Ecto neural progenitor cell (in vitro differentiated cells): ENCODE data around the gene SOX6.

ENCODE experiments used
- DNase-seq: peaks from one replicate; pipeline ENCODE4 v3.0.0-alpha.2; 2018; ENCODE audit warnings: low spot score

The SOX6 gene

DNA sequence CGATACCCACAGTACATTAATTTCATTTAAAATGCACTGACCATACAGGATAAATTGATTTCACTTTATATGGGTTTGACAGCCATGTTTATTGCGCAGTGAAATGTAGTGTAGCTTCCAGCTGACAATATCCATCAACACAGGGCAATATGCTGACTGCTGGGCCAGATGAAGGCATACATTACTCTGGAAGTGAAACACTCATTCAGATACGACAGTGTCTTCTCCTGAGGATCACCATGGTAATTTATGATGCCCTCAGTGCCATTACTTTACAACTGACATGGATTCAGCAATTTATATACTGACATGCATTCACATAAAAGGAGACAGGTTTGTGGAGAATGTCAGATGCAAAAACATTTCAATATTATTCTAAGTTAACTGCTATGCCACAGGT lies 365.1 kb downstream of the SOX6 start:
- DNase-seq, result no peak

DNA sequence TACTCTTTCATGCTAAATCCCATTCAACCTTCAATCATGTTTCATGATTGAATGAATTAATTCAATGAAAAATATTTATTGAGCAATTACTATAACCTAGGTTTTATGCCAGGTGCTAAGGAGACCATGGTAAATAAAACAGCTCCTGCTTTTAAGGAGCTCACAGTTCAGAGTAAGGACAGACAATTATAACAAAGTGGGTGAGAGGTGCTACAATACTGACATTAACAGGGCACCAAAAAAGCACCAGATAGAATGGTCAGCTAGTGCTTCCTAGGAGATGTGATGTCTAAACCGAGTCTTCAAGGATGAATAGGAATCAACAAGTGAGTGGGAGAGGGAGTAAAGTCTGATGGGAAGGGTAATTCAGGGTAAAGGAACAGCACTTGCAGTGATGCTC lies 366.7 kb downstream of the SOX6 start:
- DNase-seq, result no peak

GRCh38 chr11:15988693-15989231 lies 367.6 kb downstream of the SOX6 start:
- DNase-seq, result peak; percentile 62

DNA sequence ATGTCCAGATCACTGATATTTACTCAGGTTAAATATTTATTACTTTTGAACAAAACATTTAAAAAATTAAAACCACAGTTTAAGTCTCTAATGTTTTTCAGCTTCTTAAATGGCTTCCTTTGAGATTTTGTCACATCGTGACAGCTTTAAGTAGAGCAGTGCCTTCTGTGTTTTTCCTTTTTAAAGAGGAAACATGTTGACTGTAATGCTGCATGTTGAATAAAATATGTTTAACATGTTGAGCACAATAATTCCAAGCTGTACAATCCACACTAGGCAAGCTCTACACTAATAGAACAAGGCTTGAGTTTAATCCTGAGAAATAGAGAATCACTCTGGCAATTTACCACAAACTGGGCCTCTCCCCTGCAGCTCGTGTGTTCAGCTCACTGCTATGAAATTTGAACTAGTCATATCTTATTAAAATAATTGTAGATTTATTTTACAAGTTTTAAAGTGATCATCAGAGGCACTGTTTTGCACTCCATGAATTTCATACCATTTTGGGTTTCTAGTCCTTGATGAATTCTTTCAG lies 368.3 kb downstream of the SOX6 start:
- DNase-seq, result no peak

DNA sequence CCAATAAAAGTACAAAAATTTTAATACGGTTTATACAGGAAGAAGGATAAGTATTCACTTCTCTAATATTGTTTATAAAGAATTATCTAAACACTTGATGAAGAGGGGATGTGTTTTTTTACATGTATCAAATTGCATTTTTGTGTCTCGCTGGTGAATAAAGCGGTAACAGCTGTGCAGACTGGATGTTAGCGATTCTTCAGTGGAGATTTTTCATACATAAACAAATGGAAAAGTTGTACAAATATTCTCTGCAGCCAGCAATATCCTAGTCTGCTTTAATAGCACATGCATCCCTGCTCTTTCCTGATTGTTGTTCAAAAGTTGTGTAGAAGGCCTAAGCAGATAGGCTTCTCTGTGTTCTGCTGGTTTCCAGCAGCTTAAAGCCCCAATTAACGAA lies 369.3 kb downstream of the SOX6 start:
- DNase-seq, result no peak

DNA sequence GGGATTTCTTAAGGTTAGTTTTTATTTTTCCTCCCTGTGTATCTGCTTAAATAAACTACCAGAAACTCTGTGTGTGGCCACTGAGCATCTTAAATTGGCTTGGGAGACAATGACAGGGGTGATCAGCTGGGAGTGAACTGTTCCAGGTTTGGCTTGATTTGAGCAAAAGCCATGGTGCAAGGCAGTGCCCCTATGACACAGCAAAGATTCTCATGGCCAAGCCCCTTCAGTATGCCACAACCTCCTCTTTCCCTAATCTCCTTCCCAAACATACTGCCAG lies 370.5 kb downstream of the SOX6 start:
- no peak for DNase-seq

DNA sequence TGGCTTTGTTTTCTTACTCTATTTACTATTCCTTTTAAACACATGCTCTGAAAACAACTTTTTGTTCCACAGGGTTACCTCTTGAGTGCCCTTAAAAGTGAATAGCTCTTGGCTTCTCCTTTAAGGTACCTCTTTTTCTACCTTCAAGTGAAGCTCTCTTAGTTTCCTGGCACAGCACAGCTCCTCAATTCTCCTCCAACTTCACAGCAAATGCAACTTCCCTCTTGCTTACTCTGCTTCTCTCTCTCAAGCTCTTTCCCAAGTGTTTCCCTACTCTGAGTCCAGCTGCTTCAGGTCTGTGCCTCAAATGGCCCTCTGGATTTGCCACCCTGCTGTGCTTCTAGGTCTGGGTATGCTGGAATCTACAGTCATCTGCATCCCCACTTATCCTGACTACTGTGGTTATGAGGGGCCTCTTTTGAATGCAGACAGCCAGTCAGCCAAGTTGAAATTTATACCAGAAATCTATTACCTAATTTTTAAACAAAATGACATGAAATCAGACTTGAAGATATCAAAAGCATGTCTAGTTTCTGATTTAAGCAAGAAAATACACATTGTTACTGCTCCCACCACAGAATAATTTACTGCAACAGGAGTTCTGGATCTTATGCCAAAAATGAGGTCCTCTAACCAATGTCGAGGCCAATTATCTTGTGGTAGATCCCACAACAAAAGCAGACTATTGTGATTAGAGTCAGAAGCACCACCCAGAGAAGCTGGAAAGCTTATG lies 371.1 kb downstream of the SOX6 start:
- DNase-seq, result no peak

GRCh38 chr11:15981292-15981691 lies 375.1 kb downstream of the SOX6 start:
- DNase-seq, result no peak

GRCh38 chr11:15977116-15977515 lies 379.2 kb downstream of the SOX6 start:
- DNase-seq, result no peak

DNA sequence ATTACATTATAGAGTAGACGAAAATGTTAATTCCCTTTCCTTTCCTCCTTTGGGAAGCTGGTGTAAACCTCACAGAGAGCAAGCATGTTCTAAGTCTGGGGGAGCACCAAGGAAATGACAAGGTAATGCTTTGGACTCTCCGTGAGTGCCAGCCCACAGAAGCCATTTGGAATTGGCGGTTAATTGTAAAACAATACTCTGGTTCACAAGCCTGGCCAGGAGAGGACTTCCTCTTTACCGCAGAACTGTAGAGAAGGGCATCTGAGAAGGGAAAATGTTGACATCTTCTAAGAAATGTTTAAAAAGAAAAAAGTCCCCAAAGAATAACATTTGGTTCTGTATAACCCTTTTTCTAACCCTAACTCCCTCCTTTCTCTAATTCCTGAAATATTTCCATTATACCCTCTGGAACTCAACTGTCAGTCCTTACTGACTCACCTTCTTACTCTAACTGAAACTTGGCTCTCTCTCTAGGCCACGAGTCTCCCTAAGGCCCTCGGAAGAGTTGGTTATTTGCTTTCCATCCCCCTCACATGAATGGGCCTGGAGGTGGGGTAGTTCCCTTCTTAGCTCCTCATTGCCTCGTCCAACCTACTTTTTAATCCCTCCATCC lies 379.8 kb downstream of the SOX6 start:
- DNase-seq, result no peak

DNA sequence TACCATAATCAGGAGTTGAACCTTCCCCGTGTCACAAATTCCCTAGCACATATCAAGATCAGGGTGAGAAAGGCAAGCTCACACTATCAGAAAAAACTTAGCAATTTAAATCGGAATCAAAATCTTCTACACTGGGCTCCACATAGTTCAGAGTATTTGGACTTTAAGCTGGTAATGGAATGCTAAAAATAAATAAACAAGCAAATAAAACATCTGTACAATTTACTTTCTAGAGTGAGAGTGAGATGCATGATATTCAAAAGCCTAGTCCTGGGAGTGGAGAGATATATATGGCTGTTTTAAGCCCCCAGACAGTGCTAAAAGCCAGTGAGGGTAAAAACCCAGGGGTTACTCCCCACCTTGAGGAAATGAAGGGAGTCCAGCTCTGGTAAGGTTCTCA lies 380.6 kb downstream of the SOX6 start:
- DNase-seq, result no peak

DNA sequence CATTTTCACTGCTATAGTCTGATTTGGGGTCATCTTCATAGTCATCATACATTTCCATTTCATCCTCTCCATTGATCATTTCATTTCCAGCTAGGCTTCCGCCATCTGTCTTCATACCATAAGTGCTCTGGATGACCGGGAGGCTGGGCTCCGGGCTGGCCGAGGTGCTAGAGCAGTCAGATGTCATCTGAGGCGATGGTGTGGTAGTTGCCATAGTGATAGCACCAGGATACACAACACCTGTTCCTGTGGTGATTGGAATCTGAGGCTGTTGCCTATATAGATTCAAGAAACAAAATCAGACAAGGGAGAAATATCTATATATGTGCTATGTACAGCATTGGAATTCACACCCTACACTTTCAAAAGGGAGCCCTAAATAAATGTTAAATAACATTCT lies 383.5 kb downstream of the SOX6 start:
- DNase-seq, result no peak

- no peak for DNase-seq
Measured at GRCh38 chr11:15971215-15971546, 385.2 kb downstream of the SOX6 start.

DNA sequence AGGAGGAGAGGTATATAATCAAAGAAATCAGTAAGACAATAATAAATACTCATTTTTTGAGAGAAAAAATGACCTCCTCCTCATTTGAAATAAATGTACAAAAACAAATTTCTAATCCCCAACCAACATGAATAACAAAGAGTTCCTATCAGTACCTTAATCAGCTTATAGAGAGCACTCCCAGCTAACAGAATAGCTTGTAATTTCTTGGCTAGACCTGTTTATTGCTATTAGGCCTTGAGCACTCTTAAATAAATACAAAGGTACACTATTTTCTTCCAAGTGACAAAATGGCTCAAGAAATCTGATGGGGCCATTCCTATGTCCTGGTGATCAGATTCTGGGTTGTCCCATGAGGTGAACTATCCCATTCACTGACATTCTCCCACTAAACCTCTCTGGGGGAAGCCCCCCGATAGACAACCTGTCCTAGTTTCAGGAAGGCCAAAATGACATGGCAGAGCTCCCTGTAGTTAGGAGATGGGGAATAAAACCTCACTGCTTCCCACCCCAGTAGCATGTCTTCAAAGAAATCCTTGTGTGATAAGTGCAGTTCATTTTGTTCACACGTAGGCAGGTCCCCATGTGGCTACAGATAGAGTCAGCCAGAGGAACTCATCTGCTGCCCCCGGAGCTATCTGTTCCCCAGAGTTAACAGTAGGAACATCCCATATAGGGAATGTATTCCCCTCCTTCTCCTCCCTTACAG lies 385.7 kb downstream of the SOX6 start:
- DNase-seq, result no peak

- no peak for DNase-seq
Measured at GRCh38 chr11:15969701-15970329, 386.5 kb downstream of the SOX6 start.

DNA sequence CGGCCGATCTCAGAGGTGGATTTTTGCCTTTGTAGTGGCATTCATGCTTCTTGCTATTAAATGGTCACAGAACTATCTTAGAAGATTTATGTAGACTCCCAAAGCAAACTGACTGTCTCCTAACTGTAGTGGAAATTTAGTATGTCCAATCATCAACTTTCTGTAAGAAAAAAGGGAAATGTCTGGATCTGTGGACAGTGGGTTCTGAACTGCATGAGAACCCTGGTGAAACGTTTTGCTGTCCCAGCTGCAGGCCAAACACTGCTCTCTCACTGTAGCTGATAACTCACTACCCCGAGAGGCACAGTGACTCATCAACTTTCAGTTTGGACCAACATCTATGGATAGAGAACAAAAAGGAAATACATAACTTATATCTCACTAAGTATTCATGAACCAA lies 387.1 kb downstream of the SOX6 start:
- DNase-seq, result no peak

DNA sequence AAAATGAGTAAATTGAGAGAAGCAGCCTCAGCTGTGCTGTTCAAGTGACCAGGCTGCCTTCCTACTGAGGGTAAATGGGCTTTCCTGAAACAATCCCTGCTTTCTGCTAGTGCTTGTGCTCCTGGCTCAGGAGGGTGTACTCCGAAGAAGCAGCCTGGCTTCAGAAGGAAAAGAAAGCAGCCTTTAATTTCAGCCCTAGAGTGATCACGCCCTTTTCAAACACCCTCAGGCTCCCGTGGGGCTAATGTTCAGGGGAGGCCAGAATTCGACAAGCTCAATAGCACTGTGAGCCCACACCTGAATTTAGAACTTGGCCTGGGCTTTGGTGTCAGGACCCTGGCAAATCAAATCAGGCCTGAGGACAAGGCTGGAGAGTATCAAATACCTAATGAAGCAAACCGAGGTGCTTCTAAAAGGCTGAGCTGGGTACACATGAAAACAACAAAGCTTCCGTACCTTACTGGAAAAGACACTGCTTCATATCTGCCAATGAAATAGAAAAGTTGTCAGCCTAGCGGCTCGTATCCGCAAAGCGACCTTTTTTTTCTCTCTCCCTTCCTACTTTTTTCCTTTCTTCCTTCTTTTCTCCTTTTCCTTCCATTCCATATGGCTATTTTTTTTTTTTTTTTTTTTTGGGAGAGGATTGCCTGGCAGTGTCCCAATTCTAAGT lies 387.8 kb downstream of the SOX6 start:
- DNase-seq, result no peak

DNA sequence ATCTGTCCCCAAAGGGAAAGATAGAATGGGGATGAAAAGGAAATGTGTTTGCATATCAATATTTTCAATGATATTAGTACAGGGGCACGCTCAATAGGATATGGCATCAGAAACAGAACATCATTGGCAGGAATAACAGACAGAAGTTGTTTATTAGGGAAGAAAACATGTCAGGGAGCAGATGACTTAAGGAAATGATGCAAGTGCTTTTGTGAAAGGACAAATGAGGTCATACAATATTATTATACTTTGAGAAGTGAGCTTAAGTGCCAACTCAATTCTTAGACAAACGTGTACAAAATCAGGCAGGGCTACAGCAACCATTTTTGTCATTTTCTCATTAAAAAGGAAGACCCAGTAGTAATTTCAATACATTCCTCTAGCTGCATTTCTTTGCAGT lies 388.4 kb downstream of the SOX6 start:
- DNase-seq, result no peak

- no peak for DNase-seq
Measured at GRCh38 chr11:15967166-15967565, 389.2 kb downstream of the SOX6 start.

- no peak for DNase-seq
Measured at GRCh38 chr11:15965562-15966250, 390.6 kb downstream of the SOX6 start.

GRCh38 chr11:15963266-15963665 lies 393.1 kb downstream of the SOX6 start:
- no peak for DNase-seq

DNA sequence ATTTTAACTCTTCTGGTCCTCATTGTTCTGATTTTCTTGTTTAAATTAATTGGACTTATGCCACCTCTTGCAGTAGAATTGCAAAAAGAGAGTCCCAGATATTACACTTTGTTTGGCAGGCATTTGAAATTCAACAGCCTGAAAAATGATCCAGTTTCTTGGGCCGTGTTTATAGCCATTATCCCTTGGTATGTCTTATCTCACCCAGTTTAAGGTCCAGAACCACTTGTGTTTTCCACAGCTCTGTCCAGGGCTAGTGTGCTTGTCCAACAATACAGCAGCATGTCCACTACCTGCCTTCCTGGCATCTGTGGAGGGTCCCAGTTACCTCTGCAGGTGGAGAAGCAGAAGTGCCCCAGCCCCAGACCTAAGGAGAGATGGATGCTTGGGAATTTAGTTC lies 397.4 kb downstream of the SOX6 start:
- no peak for DNase-seq
